IMR-90 (cell line): Measurements from ENCODE around the gene DNAH8. TPM values are rescaled to one million over a fixed set of nuclear protein-coding genes. Genes with fewer than 3 reads are reported as not detected.

Experiments
- ATAC-seq: fragments of 200-7000 bp; cut with Tn5 transposase; 2 replicates; pipeline ENCODE4 v1.9.1; 2020; ENCODE audit warnings: low read depth, mild to moderate bottlenecking, moderate library complexity
- BruUV-seq: library from RNA; stranded (reverse); fragments of 400-500 nt; replicated peaks from 2 replicates; lab custom pipeline; 2021; lab: Mats Ljungman, UMichigan
- CTCF ChIA-PET: fragments of 300-600 bp; formaldehyde crosslinking; extraction: SDS; loops from one replicate; lab custom pipeline; 2021; ENCODE audit warnings: antibody characterized with exemption; lab: Yijun Ruan, JAX
- POLR2A ChIA-PET: fragments of 300-600 bp; sonication (Branson Sonifier 250); formaldehyde crosslinking; loops from one replicate; lab custom pipeline; 2022; ENCODE audit warnings: antibody characterized with exemption; ENCODE audit not compliant: unreplicated experiment; lab: Charles Lee
- DNase-seq: peaks from one replicate; pipeline ENCODE4 v3.0.0; 2013
- H2AFZ ChIP-seq: replicated peaks from 2 replicates; pipeline ENCODE3; 2013; ENCODE audit warnings: low read length, mild to moderate bottlenecking; ENCODE audit not compliant: poor library complexity
- H2AK5ac ChIP-seq: 2 replicates; pipeline ENCODE4 v1.6.1; 2013; ENCODE audit warnings: low read depth, low read length, inconsistent platforms
- H2AK9ac ChIP-seq: replicated peaks from 2 replicates; pipeline ENCODE3; 2013; ENCODE audit warnings: mild to moderate bottlenecking, low read depth, low read length, moderate library complexity; ENCODE audit not compliant: poor library complexity
- H2BK120ac ChIP-seq: 2 replicates; pipeline ENCODE4 v1.6.1; 2013; ENCODE audit warnings: low read depth, low read length, inconsistent platforms
- H2BK15ac ChIP-seq: 3 replicates; pipeline ENCODE4 v1.6.1; 2013; ENCODE audit warnings: low read depth, low read length, inconsistent platforms
- H2BK20ac ChIP-seq: 2 replicates; pipeline ENCODE4 v1.6.1; 2013; ENCODE audit warnings: low read depth, mild to moderate bottlenecking, inconsistent platforms, low read length, moderate library complexity
- H2BK5ac ChIP-seq: 2 replicates; pipeline ENCODE4 v1.6.1; 2013; ENCODE audit warnings: mild to moderate bottlenecking, low read depth, low read length, inconsistent platforms; ENCODE audit not compliant: poor library complexity, severe bottlenecking
- H3K14ac ChIP-seq: replicated peaks from 2 replicates; pipeline ENCODE4 v1.6.1; 2013; ENCODE audit warnings: low read depth, low read length, inconsistent platforms
- H3K18ac ChIP-seq: 2 replicates; pipeline ENCODE4 v1.6.1; 2013; ENCODE audit warnings: low read depth, low read length, control low read depth
- H3K23ac ChIP-seq: 2 replicates; pipeline ENCODE4 v1.6.1; 2013; ENCODE audit warnings: low read depth, low read length, inconsistent platforms
- H3K27ac ChIP-seq: 2 replicates; pipeline ENCODE4 v1.5.1; 2013; ENCODE audit warnings: mild to moderate bottlenecking, control low read depth, low read length; ENCODE audit not compliant: insufficient read depth
- H3K27me3 ChIP-seq: 2 replicates; pipeline ENCODE4 v1.6.1; 2013; ENCODE audit warnings: low read length; ENCODE audit not compliant: control insufficient read depth, insufficient read depth
- H3K36me3 ChIP-seq: 2 replicates; pipeline ENCODE4 v1.6.1; 2013; ENCODE audit warnings: low read length, mixed read lengths; ENCODE audit not compliant: control insufficient read depth, insufficient read depth
- H3K4ac ChIP-seq: 2 replicates; pipeline ENCODE4 v1.6.1; 2013; ENCODE audit warnings: low read depth, low read length, inconsistent platforms
- H3K4me1 ChIP-seq: 2 replicates; pipeline ENCODE4 v1.6.1; 2013; ENCODE audit warnings: low read length, mixed read lengths; ENCODE audit not compliant: control insufficient read depth, insufficient read depth
- H3K4me2 ChIP-seq: 2 replicates; pipeline ENCODE4 v1.6.1; 2013; ENCODE audit warnings: low read depth, mild to moderate bottlenecking, control low read depth, low read length, moderate library complexity
- H3K4me3 ChIP-seq: 2 replicates; pipeline ENCODE4 v1.5.1; 2013; ENCODE audit warnings: low read depth, mild to moderate bottlenecking, control low read depth, low read length, moderate library complexity; ENCODE audit not compliant: insufficient read depth
- H3K56ac ChIP-seq: 2 replicates; pipeline ENCODE4 v1.6.1; 2013; ENCODE audit warnings: low read length, inconsistent platforms; ENCODE audit not compliant: insufficient read depth; ENCODE audit errors: extremely low read depth
- H3K79me1 ChIP-seq, 2 experiments: 2 replicates each; pipeline ENCODE4 v1.6.1; 2013; ENCODE audit warnings: low read length in 2 of 2, inconsistent platforms in 1 of 2, low read depth in 1 of 2
- H3K9ac ChIP-seq: 2 replicates; pipeline ENCODE4 v1.6.1; 2013; ENCODE audit warnings: low read depth, low read length, control low read depth
- H3K9me1 ChIP-seq: 2 replicates; pipeline ENCODE4 v1.6.1; 2013; ENCODE audit warnings: low read length, inconsistent platforms; ENCODE audit not compliant: insufficient read depth
- H3K9me3 ChIP-seq: 2 replicates; pipeline ENCODE4 v1.6.1; 2013; ENCODE audit warnings: low read length; ENCODE audit not compliant: control insufficient read depth, insufficient read depth
- H4K20me1 ChIP-seq: 2 replicates; pipeline ENCODE4 v1.6.1; 2013; ENCODE audit warnings: low read length, inconsistent platforms; ENCODE audit not compliant: insufficient read depth
- H4K5ac ChIP-seq: 2 replicates; pipeline ENCODE4 v1.6.1; 2013; ENCODE audit warnings: mild to moderate bottlenecking, low read depth, low read length, control low read depth
- H4K8ac ChIP-seq, 2 experiments: 2 replicates each; pipeline ENCODE4 v1.6.1; 2013; ENCODE audit warnings: low read depth in 2 of 2, low read length in 2 of 2, control low read depth in 1 of 2, inconsistent platforms in 1 of 2
- H4K91ac ChIP-seq: 2 replicates; pipeline ENCODE4 v1.6.1; 2013; ENCODE audit warnings: low read depth, low read length, inconsistent platforms; ENCODE audit not compliant: insufficient read depth
- CTCF ChIP-seq: conservative IDR thresholded peaks from 2 replicates; pipeline ENCODE4 v1.5.1; 2012; ENCODE audit warnings: mild to moderate bottlenecking, low read depth, low read length, improper control_type of control experiment
- WGBS, 2 experiments: methylation state at CpG; one replicate each; pipeline versions ENCODE4 v1.1.5 to v1.1.7; 2013; ENCODE audit warnings: missing lambda C conversion rate in 2 of 2; ENCODE audit not compliant: insufficient read length in 1 of 2; ENCODE audit errors: extremely low coverage in 2 of 2; 5-methylcytosine and 5-hydroxymethylcytosine counted together
- dilution Hi-C: fragments of 300-500 bp; cut with HindIII; formaldehyde crosslinking; loops from one replicate; pipeline ENCODE4 v1.14.3; 2018; ENCODE audit warnings: low sequenced_read_pairs; ENCODE audit not compliant: unreplicated experiment
- in situ Hi-C: fragments of 300-500 bp; cut with MboI; formaldehyde crosslinking; loops from 3 replicates; pipeline ENCODE4 v1.14.3; 2019; ENCODE audit warnings: low sequenced_read_pairs, inconsistent platforms, mixed read lengths
- intact Hi-C: fragments of 100-400 bp; cut with micrococcal nuclease; formaldehyde crosslinking; loops from 2 replicates; pipeline ENCODE4 v1.10.0; 2022
- polyA plus RNA-seq, 3 experiments: library from polyadenylated mRNA; depleted of rRNA; stranded (reverse); fragments of >200 nt; gene quantifications; 2 replicates each; pipeline ENCODE4 v1.2.3, GENCODE V29; 2012; ENCODE audit warnings: low replicate concordance in 1 of 3
- total RNA-seq: library from RNA; depleted of rRNA; stranded (reverse); fragments of >200 nt; gene quantifications from 2 replicates; pipeline ENCODE4 v1.2.3, GENCODE V29; 2012

DNAH8 gene
- total and polyA plus RNA-seq, 2 of the 4 experiments (the other 2 are of a cell fraction) = not detected

GRCh38 chr6:38797391-38797790 lies 82.3 kb downstream of the DNAH8 start:
- no peak overlapping the region for H3K27ac ChIP-seq
- DNase-seq = no peak
- intact Hi-C loops = no loop called here
- H3K18ac ChIP-seq = no peak overlapping the region
- H2AFZ ChIP-seq = no peak overlapping the region
- no peak overlapping the region for H2AK9ac ChIP-seq
- H3K9me1 ChIP-seq = no peaks in the 10 kb centered on the region
- no peak for ATAC-seq
- CTCF ChIA-PET = no interaction called here
- H3K4ac ChIP-seq = no peak overlapping the region
- H3K9me3 ChIP-seq = no peaks in the 10 kb centered on the region
- dilution Hi-C loops = no loop called here
- no peak overlapping the region for H4K8ac ChIP-seq
- H3K56ac ChIP-seq = no peak overlapping the region
- H2BK120ac ChIP-seq = no peak overlapping the region
- no peak overlapping the region for H3K23ac ChIP-seq
- H2AK5ac ChIP-seq = no peak overlapping the region
- no peak overlapping the region for H3K14ac ChIP-seq
- BruUV-seq = no TSS peak
- H4K20me1 ChIP-seq = no peaks in the 10 kb centered on the region
- H4K5ac ChIP-seq = no peak overlapping the region
- H2BK20ac ChIP-seq = no peak overlapping the region
- no peaks in the 10 kb centered on the region for H3K36me3 ChIP-seq
- in situ Hi-C loops = no loop called here
- no peak overlapping the region for H3K9ac ChIP-seq
- no peak overlapping the region for H2BK15ac ChIP-seq
- no peak overlapping the region for H2BK5ac ChIP-seq
- no peak for TF ChIP-seq CTCF
- no peak overlapping the region for H4K91ac ChIP-seq
- POLR2A ChIA-PET = no interaction called here
- no CpG with 5 or more reads among the region's 4 CpGs for WGBS, 2 experiments
- H3K79me1 ChIP-seq = no peaks in the 10 kb centered on the region
- no peak overlapping the region for H3K4me3 ChIP-seq
- peaks cover 2% of the 10 kb centered on the region; the same call in 1 of the 2 replicates for H3K27me3 ChIP-seq
- H3K4me2 ChIP-seq = no peak overlapping the region
- no peaks in the 10 kb centered on the region for H3K4me1 ChIP-seq
